Measurements from ENCODE around the gene ADCY3. TPM values are rescaled to one million over a fixed set of nuclear protein-coding genes. Genes with fewer than 3 reads are reported as not detected.
A peak's percentile ranks its signal among the peaks of the same experiment; 100 is the strongest.

Gene ADCY3
- total RNA-seq, 1 experiment from 2014 or later, result 71.1 TPM

GRCh38 chr2:24917731-24918325 is 2.2 kb downstream of the ADCY3 start:
- no peak overlapping the region for H3K4me3 ChIP-seq (replicated peaks in 1 of 2; ENCODE audit: low read depth in 1 of 2, low read length in 2 of 2)
- H3K9me2 ChIP-seq (ENCODE audit: insufficient read depth), result no peaks in the 10 kb centered on the region
- H3K27me3 ChIP-seq (ENCODE audit: insufficient read depth, low read length), result no peaks in the 10 kb centered on the region
- H3K79me2 ChIP-seq (ENCODE audit: insufficient read depth, low read length), result peaks cover 66% of the 10 kb centered on the region
- no peak for ATAC-seq
- H3K9me3 ChIP-seq (ENCODE audit: control insufficient read depth in 1 of 2, insufficient read depth in 1 of 2, low read depth in 1 of 2, low read length in 2 of 2), result no peaks in the 10 kb centered on the region
- BruUV-seq (replicated peaks), result no TSS peak
- intact Hi-C loops (cut with micrococcal nuclease), result no loop called here
- TF ChIP-seq, protein P1, sequence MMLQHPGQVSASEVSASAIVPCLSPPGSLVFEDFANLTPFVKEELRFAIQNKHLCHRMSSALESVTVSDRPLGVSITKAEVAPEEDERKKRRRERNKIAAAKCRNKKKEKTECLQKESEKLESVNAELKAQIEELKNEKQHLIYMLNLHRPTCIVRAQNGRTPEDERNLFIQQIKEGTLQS (IDR thresholded peaks at IDR 0.05), result no peak
- no peak for TF ChIP-seq ELF1 (IDR thresholded peaks at IDR 0.05; ENCODE audit: borderline replicate concordance, low read depth)
- H3K4me2 ChIP-seq (ENCODE audit: low read length), result peak overlapping the region; percentile 99; the same call in 1 of the 2 replicates
- ChIA-PET CTCF (no interaction called here), RAD21 (ENCODE audit: low non-redundant PET in 1 of 2, low total read pairs in 2 of 2, uncharacterized antibody in 2 of 2, unreplicated experiment in 2 of 2) (no interaction called here), POLR2A (no interaction called here)
- H4K20me1 ChIP-seq (ENCODE audit: insufficient read depth), result no peaks in the 10 kb centered on the region
- no peak for DNase-seq (ENCODE audit: low read depth, low spot score)
- H3K4me1 ChIP-seq (ENCODE audit: control insufficient read depth in 1 of 2, insufficient read depth in 2 of 2, low read length in 2 of 2), result peaks cover 5 to 20% of the 10 kb centered on the region in 2 experiments; a peak in 3 of 4 replicates
- no peak overlapping the region for H3K27ac ChIP-seq (ENCODE audit: low read depth, low read length)
- peaks cover 0 to 8% of the 10 kb centered on the region in 2 experiments; a peak in 1 of 4 replicates for H3K36me3 ChIP-seq (ENCODE audit: control insufficient read depth in 1 of 2, insufficient read depth in 2 of 2, low read length in 2 of 2)
- H3K9ac ChIP-seq (ENCODE audit: low read length), result no peak overlapping the region
- H2AFZ ChIP-seq (ENCODE audit: low read depth, low read length, poor library complexity, severe bottlenecking), result no peak overlapping the region

- intact Hi-C loops (cut with micrococcal nuclease), result no loop called here
- Histone ChIP-seq H3K27me3 (ENCODE audit: insufficient read depth, low read length) (no peaks in the 10 kb centered on the region), H3K4me1 (ENCODE audit: control insufficient read depth in 1 of 2, insufficient read depth in 2 of 2, low read length in 2 of 2) (peaks cover 5 to 20% of the 10 kb centered on the region in 2 experiments; a peak in 3 of 4 replicates), H3K9ac (ENCODE audit: low read length) (no peak overlapping the region), H3K4me2 (ENCODE audit: low read length) (no peak overlapping the region), H2AFZ (ENCODE audit: low read depth, low read length, poor library complexity, severe bottlenecking) (no peak overlapping the region), H3K9me2 (ENCODE audit: insufficient read depth) (no peaks in the 10 kb centered on the region), H3K27ac (ENCODE audit: low read depth, low read length) (no peak overlapping the region), H4K20me1 (ENCODE audit: insufficient read depth) (no peaks in the 10 kb centered on the region), H3K4me3 (replicated peaks in 1 of 2; ENCODE audit: low read depth in 1 of 2, low read length in 2 of 2) (no peak overlapping the region), H3K36me3 (ENCODE audit: control insufficient read depth in 1 of 2, insufficient read depth in 2 of 2, low read length in 2 of 2) (peaks cover under 1 to 16% of the 10 kb centered on the region in 2 experiments; a peak in 3 of 4 replicates), H3K9me3 (ENCODE audit: control insufficient read depth in 1 of 2, insufficient read depth in 1 of 2, low read depth in 1 of 2, low read length in 2 of 2) (no peaks in the 10 kb centered on the region), H3K79me2 (ENCODE audit: insufficient read depth, low read length) (peaks cover 72% of the 10 kb centered on the region)
- CTCF ChIA-PET, result no interaction called here
- no peak for DNase-seq (ENCODE audit: low read depth, low spot score)
- BruUV-seq (replicated peaks), result no TSS peak
- POLR2A ChIA-PET, result no interaction called here
- no peak for ATAC-seq
- RAD21 ChIA-PET (ENCODE audit: low non-redundant PET in 1 of 2, low total read pairs in 2 of 2, uncharacterized antibody in 2 of 2, unreplicated experiment in 2 of 2), result no interaction called here
- TF ChIP-seq EZH2phosphoT487 (IDR thresholded peaks at IDR 0.05; ENCODE audit: borderline replicate concordance), result no peak
- TF ChIP-seq CTCF (IDR thresholded peaks at IDR 0.05 in 2 of 3, conservative IDR thresholded peaks at IDR 0.05 in 1 of 3; ENCODE audit: borderline replicate concordance in 1 of 3, insufficient read depth in 1 of 3, low read depth in 2 of 3, low read length in 2 of 3), result no peak
- no peak for TF ChIP-seq FOSL1 (IDR thresholded peaks at IDR 0.05; ENCODE audit: low read depth)
- no peak for TF ChIP-seq RAD21 (IDR thresholded peaks at IDR 0.05; ENCODE audit: low read depth)
- TF ChIP-seq, protein P2, sequence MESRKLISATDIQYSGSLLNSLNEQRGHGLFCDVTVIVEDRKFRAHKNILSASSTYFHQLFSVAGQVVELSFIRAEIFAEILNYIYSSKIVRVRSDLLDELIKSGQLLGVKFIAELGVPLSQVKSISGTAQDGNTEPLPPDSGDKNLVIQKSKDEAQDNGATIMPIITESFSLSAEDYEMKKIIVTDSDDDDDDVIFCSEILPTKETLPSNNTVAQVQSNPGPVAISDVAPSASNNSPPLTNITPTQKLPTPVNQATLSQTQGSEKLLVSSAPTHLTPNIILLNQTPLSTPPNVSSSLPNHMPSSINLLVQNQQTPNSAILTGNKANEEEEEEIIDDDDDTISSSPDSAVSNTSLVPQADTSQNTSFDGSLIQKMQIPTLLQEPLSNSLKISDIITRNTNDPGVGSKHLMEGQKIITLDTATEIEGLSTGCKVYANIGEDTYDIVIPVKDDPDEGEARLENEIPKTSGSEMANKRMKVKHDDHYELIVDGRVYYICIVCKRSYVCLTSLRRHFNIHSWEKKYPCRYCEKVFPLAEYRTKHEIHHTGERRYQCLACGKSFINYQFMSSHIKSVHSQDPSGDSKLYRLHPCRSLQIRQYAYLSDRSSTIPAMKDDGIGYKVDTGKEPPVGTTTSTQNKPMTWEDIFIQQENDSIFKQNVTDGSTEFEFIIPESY (IDR thresholded peaks at IDR 0.05; ENCODE audit: extremely low read depth, insufficient replicate concordance, low read length), result no peak
- no peak for TF ChIP-seq EGR1 (IDR thresholded peaks at IDR 0.05; ENCODE audit: low read depth)
- TF ChIP-seq ELF1 (IDR thresholded peaks at IDR 0.05; ENCODE audit: borderline replicate concordance, low read depth), result no peak
- no peak for TF ChIP-seq TCF7L2 (IDR thresholded peaks at IDR 0.05; ENCODE audit: borderline replicate concordance, extremely low read depth, insufficient read depth, insufficient read length)
- no peak for TF ChIP-seq ZNF274 (IDR thresholded peaks at IDR 0.05; ENCODE audit: low read depth, low read length)
- no peak for TF ChIP-seq CBX3 (IDR thresholded peaks at IDR 0.05; ENCODE audit: low read depth)
- TF ChIP-seq SP1 (IDR thresholded peaks at IDR 0.05; ENCODE audit: low read depth), result no peak
- no peak for TF ChIP-seq ZFX (IDR thresholded peaks at IDR 0.05)
- no peak for TF ChIP-seq EZH2 (IDR thresholded peaks at IDR 0.05)
- TF ChIP-seq JUND (IDR thresholded peaks at IDR 0.05), result no peak
- TF ChIP-seq SIN3A (IDR thresholded peaks at IDR 0.05; ENCODE audit: low read depth), result no peak
- TF ChIP-seq YY1 (IDR thresholded peaks at IDR 0.05; ENCODE audit: extremely low read depth, insufficient replicate concordance, low read depth, low read length), result no peak
- TF ChIP-seq POLR2AphosphoS5 (IDR thresholded peaks at IDR 0.05; ENCODE audit: low read depth, low read length), result no peak
Measured at GRCh38 chr2:24917086-24917485, 3.0 kb downstream of the ADCY3 start.

All from HCT116 (cell line).